HuH-7 (cell line): Measurements from ENCODE around the gene SSH2.
"Not testable (repeated sequence)": the region's sequence is repeated elsewhere in the genome, so short reads cannot be mapped to it uniquely, and the experiment has no call there.

Source experiments
- DNase-seq: peaks from one replicate; pipeline ENCODE4 v3.0.0; 2011; ENCODE audit warnings: low spot score

SSH2 gene, protein sequence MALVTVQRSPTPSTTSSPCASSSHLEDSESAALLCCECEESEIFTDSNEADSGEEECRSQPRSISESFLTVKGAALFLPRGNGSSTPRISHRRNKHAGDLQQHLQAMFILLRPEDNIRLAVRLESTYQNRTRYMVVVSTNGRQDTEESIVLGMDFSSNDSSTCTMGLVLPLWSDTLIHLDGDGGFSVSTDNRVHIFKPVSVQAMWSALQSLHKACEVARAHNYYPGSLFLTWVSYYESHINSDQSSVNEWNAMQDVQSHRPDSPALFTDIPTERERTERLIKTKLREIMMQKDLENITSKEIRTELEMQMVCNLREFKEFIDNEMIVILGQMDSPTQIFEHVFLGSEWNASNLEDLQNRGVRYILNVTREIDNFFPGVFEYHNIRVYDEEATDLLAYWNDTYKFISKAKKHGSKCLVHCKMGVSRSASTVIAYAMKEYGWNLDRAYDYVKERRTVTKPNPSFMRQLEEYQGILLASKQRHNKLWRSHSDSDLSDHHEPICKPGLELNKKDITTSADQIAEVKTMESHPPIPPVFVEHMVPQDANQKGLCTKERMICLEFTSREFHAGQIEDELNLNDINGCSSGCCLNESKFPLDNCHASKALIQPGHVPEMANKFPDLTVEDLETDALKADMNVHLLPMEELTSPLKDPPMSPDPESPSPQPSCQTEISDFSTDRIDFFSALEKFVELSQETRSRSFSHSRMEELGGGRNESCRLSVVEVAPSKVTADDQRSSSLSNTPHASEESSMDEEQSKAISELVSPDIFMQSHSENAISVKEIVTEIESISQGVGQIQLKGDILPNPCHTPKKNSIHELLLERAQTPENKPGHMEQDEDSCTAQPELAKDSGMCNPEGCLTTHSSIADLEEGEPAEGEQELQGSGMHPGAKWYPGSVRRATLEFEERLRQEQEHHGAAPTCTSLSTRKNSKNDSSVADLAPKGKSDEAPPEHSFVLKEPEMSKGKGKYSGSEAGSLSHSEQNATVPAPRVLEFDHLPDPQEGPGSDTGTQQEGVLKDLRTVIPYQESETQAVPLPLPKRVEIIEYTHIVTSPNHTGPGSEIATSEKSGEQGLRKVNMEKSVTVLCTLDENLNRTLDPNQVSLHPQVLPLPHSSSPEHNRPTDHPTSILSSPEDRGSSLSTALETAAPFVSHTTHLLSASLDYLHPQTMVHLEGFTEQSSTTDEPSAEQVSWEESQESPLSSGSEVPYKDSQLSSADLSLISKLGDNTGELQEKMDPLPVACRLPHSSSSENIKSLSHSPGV (N-terminal part only)

GRCh38 chr17:29929533-29930408 lies at the start of gene SSH2:
Gene SSH2 (minus strand): TSS chr17:29930228. CDS start chr17:29930000, 228 bp downstream.
- DNase-seq = peak; percentile 81

DNA sequence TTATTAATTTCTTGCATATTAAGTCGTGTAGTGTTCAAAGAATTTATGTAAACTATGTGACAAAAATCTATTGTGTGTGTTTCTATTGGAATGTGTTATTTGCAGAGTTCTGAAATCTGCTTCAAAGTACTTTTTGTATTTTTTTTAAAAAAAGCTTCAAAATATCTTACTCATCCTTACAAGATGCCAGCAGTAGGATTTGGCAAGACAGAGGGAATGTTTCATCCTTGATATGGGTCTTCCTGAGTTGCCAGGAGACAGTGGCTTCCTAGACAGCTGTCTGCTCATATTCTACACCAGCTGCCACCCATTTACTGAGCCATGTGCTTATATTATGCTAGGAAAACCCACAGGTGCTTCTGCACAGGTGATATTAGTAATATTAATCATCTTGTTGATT lies 47.8 kb upstream of the SSH2 start:
- no peak for DNase-seq

DNA sequence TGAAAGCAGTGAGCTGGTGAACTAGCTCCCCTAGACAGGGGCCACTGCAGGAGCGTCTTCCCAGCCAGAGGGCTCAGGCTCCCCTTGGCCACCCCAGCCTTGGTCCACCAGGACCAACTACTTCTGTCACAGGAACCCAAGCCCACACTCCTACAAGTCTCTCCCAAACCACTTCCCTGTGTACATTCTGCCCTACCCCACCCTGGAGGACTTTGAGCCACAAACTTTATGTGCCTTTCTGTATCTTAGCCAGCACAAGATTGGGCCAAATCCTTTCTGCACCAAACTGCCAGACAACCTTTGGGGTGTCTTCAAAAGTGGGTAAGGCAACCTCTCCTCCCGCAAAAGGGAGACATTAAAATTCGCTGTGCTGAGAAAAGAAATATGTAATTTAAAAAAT lies 43.0 kb upstream of the SSH2 start:
- DNase-seq = no peak

DNA sequence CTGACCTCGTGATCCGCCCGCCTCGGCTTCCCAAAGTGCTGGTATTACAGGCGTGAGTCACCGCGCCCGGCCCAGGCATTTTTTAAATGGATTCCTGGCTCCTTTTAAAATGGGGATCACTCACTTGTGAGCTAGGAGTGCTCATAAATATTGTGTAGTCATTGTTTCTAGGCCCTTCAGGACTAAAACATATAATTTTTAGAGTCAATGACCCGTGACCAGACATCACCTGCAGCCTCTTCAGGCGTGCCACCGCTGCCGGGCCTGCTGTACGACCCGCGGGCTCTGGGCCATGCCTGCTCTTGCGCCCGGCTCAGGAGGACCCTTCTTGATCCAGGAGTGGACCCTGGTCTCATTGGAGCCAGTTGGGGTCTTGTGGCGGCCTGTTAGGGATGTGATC lies 42.2 kb upstream of the SSH2 start:
- no peak for DNase-seq

GRCh38 chr17:29968271-29968670 lies 38.2 kb upstream of the SSH2 start:
- no peak for DNase-seq

DNA sequence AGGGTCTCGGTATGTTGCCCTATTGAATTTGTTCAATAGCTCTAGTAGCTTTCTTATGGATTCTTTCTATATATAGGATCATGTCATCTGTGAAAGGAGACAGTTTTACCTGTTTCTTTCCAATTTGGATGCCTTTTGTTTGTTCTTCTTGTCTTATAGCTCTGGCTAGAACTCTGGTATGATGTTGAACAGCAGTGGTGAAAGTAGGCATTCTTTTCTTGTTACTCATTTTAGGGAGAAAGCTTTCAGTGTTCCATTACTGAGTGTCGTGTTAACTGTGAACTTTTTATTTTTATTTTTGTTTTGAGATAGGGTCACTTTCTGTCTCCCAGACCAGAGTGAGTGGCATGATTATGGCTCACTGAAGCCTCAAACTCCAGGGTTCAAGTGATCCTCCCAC lies 32.6 kb upstream of the SSH2 start:
- no peak for DNase-seq

DNA sequence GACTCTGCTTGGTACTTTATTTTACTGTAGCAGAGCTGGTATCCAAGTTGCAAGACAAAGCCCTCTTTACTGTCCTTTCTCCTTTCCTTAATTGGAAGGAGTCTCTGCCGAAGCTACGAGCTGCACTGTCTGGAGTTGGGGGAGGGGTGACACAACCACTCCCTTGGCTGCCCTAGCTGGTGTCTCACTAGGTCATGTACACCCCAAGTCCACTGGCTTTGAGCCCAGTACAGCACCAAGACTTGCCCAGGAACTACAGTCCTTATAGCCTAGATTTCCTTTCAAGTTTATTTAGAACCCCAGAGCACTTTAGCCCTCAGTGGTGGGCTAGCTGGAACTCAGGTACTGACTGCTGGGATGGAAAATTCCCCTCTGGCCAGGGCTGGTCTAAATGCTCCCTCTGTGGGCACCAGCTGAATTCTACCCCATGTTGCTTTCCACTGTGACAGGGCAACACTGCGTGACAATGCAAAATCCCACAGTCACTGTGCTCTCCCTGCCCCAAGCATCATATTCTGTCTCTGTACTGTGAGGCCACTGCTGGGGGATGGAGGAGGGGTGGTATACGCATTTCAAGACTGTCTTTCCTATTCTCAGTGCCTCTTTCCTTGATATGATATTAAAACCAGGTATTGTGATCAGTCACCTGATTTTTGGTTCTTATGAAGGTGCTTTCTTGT lies 29.8 kb upstream of the SSH2 start:
- no peak for DNase-seq

GRCh38 chr17:29958947-29959657 lies 29.1 kb upstream of the SSH2 start:
- no peak for DNase-seq

GRCh38 chr17:29957488-29957887 lies 27.5 kb upstream of the SSH2 start:
- DNase-seq = not testable (repeated sequence)

DNA sequence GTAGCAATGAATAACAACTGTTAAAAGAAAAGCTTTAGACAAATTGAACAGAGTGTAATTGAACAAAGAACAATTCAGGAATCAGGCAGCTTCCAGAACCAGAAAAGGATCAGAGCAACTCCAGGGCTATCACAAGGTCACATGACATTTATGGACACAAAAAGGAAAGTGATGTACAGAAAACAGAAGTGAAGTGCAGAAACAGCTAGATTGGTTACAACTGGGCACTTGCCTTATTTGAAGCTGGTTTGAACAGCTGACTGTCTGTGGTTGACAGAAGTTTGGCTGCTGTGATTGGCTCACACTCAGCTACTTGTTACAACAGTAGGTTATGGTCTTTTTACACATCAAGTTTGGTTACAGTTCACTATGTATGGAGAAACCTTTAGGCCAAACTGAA lies 26.2 kb upstream of the SSH2 start:
- no peak for DNase-seq

- no peak for DNase-seq
Measured at GRCh38 chr17:29954405-29954804, 24.4 kb upstream of the SSH2 start.

- DNase-seq = no peak
Measured at GRCh38 chr17:29949696-29950095, 19.7 kb upstream of the SSH2 start.

GRCh38 chr17:29948448-29949215 lies 18.6 kb upstream of the SSH2 start:
- no peak for DNase-seq

- DNase-seq = no peak
Measured at GRCh38 chr17:29945281-29945680, 15.3 kb upstream of the SSH2 start.

DNA sequence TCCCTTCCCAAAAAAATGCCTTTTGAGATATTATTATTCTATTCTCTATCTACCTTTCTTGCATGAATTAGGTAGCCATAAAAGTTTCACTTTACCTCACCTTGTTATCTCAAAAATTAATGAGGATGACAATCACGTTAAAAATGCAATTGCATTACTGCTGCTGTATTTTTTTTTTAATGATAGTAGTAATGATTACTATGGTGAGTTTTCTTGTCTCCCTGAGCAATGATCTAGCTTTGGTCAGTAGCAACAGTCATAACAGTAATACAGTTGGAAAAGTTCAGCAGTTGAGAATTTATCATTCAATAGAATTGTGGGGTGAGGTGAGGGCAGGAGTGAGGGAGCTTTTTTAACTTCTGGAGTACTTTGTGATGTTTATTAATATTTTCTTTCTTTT lies 11.3 kb upstream of the SSH2 start, which contains the start of gene EFCAB5:
EFCAB5 (plus strand) TSS at position 301 of the 400 bp plus-strand sequence. CDS start 163 bp downstream, outside the sequence.
- no peak for DNase-seq

- DNase-seq = no peak
Measured at GRCh38 chr17:29936724-29937123, 6.7 kb upstream of the SSH2 start.

- not testable (repeated sequence) for DNase-seq
Measured at GRCh38 chr17:29935909-29936308, 5.9 kb upstream of the SSH2 start.

DNA sequence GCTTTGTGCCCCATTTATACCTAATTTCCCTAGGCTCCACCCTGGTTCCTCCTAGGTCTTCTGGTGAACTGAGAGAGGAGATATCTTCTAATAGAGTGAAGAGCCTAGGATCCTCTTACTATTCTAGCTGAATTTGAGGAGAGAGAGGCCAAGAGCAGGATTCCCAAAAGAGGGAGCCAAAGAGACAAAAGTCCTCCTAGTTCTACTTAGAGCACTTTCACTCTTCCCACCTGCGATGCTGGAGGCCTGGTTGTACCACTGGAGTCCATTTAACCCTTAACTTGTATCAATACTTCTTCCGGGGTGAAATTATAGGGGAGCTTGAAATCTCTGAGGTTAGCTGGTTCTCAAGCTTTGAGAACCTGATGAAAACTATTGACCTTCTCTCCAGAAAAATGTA lies 3.4 kb upstream of the SSH2 start:
- DNase-seq = peak; percentile 15
